GM21515 (cell line): Measurements from ENCODE around the gene DNAJC1.
A peak's percentile ranks its signal among the peaks of the same experiment; 100 is the strongest.

Source experiments
- ATAC-seq: cut with Tn5 transposase; IDR thresholded peaks from one replicate; pipeline ENCODE4 v1.9.1; 2021; ENCODE audit not compliant: unreplicated experiment

DNAJC1 gene

GRCh38 chr10:22006379-22006884 lies 2.9 kb upstream of the DNAJC1 start:
- no peak for ATAC-seq

- no peak for ATAC-seq
Measured at GRCh38 chr10:22005763-22006162, 2.2 kb upstream of the DNAJC1 start.

GRCh38 chr10:22003964-22004281 lies 393 bp upstream of the DNAJC1 start:
- peak; percentile 5 for ATAC-seq

- peak; percentile 19 for ATAC-seq
Measured at GRCh38 chr10:22002591-22003176, 846 bp downstream of the DNAJC1 start.

- no peak for ATAC-seq
Measured at GRCh38 chr10:21995557-21995956, 8.0 kb downstream of the DNAJC1 start.

GRCh38 chr10:21993360-21994001 lies 10.0 kb downstream of the DNAJC1 start:
- ATAC-seq: no peak

- no peak for ATAC-seq
Measured at GRCh38 chr10:21991785-21992184, 11.7 kb downstream of the DNAJC1 start.

- no peak for ATAC-seq
Measured at GRCh38 chr10:21990449-21990848, 13.1 kb downstream of the DNAJC1 start.

- peak; percentile 85 for ATAC-seq
Measured at GRCh38 chr10:21989453-21990154, 13.9 kb downstream of the DNAJC1 start.

- no peak for ATAC-seq
Measured at GRCh38 chr10:21985541-21985940, 18.0 kb downstream of the DNAJC1 start.

- no peak for ATAC-seq
Measured at GRCh38 chr10:21981118-21981517, 22.4 kb downstream of the DNAJC1 start.

- ATAC-seq: no peak
Measured at GRCh38 chr10:21980691-21981090, 22.8 kb downstream of the DNAJC1 start.

GRCh38 chr10:21978191-21978862 lies 25.2 kb downstream of the DNAJC1 start:
- ATAC-seq: no peak

- no peak for ATAC-seq
Measured at GRCh38 chr10:21976739-21977138, 26.8 kb downstream of the DNAJC1 start.

GRCh38 chr10:21976280-21976679 lies 27.2 kb downstream of the DNAJC1 start:
- no peak for ATAC-seq

- no peak for ATAC-seq
Measured at GRCh38 chr10:21975378-21975990, 28.0 kb downstream of the DNAJC1 start.

- no peak for ATAC-seq
Measured at GRCh38 chr10:21972584-21972983, 30.9 kb downstream of the DNAJC1 start.

GRCh38 chr10:21969326-21970287 lies 33.9 kb downstream of the DNAJC1 start:
- no peak for ATAC-seq

- ATAC-seq: no peak
Measured at GRCh38 chr10:21964983-21965665, 38.4 kb downstream of the DNAJC1 start.

GRCh38 chr10:21962358-21962757 lies 41.2 kb downstream of the DNAJC1 start:
- ATAC-seq: no peak
